ENCODE data around the gene MGAT4D.
A peak's percentile ranks its signal among the peaks of the same experiment; 100 is the strongest.
"Not testable (repeated sequence)": the region's sequence is repeated elsewhere in the genome, so short reads cannot be mapped to it uniquely, and the experiment has no call there.

MGAT4D gene

GRCh38 chr4:140497747-140498636 is at the start of gene MGAT4D:
Gene MGAT4D (minus strand): TSS chr4:140498293. CDS start chr4:140498222, 71 bp downstream.
- DNase-seq (ENCODE audit: low spot score) = peak; percentile 47

DNA sequence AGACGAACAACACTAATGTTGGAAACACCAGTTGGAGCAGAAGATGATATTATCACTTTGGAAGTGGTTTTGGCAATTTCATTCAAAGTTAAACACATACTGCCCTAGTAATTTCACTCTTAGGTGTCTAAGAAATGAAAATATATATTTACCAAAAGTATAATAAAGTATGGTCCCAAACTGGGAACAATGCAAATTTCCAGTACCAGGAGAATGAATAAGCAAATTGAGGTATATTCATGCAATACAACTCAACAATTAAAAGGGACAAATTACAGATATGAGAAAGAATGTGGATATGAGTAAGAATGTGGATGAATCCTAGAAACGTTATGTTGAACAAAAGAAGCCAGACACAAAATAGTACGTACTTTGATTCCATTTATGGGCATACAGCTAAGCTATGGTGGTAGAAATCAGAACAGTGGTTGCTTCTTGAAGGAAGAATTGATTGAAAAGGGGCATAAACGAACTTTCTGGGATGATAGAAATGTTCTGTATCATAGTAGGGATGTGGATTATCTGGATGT is 35.9 kb upstream of the MGAT4D start:
- DNase-seq (ENCODE audit: low spot score) = no peak

- DNase-seq (ENCODE audit: low spot score) = no peak
Measured at GRCh38 chr4:140529434-140529833, 31.3 kb upstream of the MGAT4D start.

DNA sequence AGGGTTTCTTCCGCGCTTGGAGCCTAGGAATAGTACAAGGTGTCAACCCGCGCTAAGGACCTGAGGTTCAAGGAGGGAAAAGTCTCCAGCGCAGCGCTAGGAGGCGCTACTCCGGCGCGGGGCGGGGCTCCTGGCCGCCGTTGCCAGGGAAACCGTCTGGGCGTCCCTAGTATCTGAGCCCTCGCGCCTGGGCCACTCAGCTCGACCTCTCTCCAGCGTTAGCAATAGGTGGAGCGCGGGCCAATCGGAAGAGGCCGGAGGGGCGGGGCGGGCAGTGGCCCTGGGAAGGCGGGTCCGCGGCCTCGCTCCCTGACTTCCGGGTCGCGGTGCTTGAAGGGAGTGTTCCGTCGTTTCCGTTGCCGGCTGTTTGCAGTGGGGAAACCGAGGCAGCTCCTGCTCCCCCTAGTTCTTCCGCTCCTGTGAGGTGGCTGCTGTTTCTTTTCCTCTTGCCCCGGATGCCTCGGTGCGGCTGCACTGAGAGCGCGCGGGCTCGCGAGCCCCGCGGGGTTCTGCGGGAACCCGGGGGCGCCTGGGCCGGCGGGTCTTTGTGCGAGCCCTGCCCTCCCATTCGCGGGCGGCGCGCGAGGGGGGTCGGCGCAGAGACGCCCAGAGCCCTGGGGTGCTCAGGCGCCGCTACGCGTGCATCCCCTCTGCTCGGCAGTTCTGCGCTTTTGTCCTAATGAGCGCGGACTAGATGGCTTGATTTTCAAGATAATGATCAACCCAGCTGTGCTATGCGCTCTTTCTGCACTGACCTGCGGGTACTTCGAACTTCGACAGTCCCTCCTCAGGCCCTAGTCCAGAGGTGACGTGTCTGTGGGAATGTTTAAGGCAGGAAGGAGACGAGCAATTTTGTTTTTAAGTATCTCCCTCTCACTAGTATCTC is 26.0 kb upstream of the MGAT4D start, which contains the start of gene ELMOD2:
Gene ELMOD2 (plus strand): TSS at position 312 of the 886 bp plus-strand sequence. CDS start 1,261 bp downstream, outside the sequence.
- peak; percentile 100 for DNase-seq (ENCODE audit: low spot score)

DNA sequence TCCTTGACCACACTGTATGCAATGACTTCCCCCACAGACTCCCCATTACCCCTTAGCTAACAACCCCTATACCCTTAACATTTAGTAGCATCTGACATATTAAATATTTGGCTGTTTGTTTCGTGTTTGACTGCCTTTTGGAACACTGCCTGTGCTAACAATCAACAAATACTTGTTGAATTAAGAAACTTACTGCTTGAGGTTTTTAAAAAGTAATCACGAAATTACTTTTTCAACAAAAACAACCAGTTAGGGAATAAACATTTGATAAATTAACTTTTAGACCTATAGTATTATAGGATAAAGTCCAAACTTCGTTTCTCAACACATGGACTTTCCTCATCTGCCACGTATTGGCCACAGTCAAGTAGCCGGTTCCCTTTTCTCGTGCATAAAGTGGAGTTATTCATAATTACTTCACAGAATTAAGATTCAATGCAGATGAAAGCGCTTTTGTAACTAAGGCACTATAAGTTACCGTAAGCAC is 25.3 kb upstream of the MGAT4D start:
- no peak for DNase-seq (ENCODE audit: low spot score)

GRCh38 chr4:140515423-140515822 is 17.3 kb upstream of the MGAT4D start:
- no peak for DNase-seq (ENCODE audit: low spot score)

DNA sequence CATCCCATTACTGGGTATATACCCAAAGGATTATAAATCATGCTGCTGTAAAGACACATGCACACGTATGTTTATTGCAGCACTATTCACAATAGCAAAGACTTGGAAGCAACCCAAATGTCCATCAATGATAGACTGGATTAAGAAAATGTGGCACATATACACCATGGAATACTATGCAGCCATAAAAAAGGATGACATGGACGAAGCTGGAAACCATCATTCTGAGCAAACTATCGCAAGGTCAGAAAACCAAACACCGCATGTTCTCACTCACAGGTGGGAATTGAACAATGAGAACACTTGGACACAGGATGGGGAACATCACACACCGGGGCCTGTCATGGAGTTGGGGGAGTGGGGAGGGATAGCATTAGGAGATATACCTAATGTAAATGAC is 15.7 kb upstream of the MGAT4D start:
- not testable (repeated sequence) for DNase-seq (ENCODE audit: low spot score)

- no peak for DNase-seq (ENCODE audit: low spot score)
Measured at GRCh38 chr4:140504261-140504660, 6.2 kb upstream of the MGAT4D start.

- no peak for DNase-seq (ENCODE audit: low spot score)
Measured at GRCh38 chr4:140499391-140499790, 1.3 kb upstream of the MGAT4D start.

- no peak for DNase-seq (ENCODE audit: low spot score)
Measured at GRCh38 chr4:140497405-140497746, 717 bp downstream of the MGAT4D start.

DNA sequence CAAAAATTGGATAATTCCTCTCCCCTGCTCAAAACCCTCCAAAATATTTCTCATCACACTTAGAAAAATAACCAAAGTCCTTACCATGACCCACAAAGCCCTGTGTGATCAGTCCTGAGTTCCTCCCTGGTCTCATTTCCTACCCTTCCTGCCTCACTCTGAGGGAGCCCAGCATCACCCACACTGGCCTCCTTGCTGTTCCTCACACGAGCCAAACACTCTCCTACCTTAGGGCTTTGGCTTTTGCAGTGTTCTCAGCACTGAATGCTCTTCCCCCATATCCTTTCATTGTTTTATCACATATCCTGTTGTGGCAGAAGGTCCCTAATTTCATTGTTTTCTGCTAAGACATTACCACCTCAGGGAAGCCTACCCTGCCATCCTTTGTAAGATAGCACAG is 12.2 kb downstream of the MGAT4D start:
- no peak for DNase-seq (ENCODE audit: low spot score)

DNA sequence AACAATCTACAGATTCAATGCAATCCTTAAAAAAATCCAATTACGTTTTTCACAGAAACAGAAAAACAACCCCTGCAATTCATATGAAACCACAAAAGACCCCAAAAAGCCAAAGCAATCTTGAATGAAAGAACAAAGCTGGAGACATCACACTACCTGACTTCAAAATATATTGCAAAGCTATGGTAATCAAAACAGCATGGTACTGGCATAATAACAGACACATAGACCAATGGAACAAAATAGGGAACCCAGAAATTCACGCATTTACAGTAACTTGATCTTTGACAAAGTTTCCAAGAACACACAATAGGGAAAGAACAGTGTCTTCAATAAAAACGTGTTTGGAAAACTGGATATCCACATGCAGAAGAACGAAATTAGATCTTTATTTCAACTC is 14.6 kb downstream of the MGAT4D start:
- no peak for DNase-seq (ENCODE audit: low spot score)

GRCh38 chr4:140472156-140472555 is 25.9 kb downstream of the MGAT4D start:
- DNase-seq (ENCODE audit: low spot score) = no peak

DNA sequence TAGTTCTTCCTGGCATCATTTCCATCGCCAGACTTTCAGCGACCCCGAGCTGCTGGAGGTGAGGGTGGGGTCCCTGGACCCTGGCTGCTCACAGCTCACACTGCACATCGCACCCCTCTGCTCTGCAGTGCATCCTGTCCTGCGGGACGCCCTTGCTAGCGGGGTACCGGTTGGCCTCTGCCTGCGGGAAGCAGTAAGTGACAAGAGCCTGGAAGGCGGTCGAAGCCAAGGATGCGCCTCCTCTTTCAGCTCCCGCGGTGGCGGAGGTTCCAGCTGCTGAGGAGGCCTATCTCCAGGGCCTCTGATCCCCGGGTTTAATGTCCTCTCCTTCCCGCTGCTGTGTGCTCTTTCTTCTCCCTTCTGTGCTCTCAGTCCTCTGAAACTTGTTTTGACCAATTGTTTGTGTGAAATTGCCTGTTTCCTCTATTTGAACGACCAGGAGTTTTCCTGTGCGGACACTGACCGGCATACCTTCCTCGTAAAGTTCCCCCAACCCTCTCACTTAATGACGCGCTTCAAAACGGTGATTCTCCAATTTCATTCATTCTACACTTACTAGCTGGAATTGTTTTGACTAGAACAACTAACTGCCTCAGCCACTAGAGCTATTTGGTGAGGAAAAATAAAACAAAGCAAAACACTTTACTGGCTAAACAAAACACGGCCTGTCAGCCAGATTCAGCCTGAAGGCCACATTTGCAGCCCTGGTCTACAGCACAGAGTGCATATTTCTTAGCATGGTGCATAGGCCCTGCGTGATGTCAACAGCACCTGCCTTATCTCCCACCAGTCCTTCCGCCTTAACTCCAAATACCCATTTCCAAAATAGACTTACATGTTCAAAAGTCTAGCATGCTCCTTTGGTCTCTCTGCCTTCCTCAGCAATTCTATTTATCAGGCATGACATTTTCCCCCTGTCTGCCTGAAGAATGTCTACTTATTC is 28.0 kb downstream of the MGAT4D start:
- DNase-seq (ENCODE audit: low spot score) = peak; percentile 13

GRCh38 chr4:140466146-140466545 is 31.9 kb downstream of the MGAT4D start:
- DNase-seq (ENCODE audit: low spot score) = no peak

- no peak for DNase-seq (ENCODE audit: low spot score)
Measured at GRCh38 chr4:140463614-140464013, 34.5 kb downstream of the MGAT4D start.

DNA sequence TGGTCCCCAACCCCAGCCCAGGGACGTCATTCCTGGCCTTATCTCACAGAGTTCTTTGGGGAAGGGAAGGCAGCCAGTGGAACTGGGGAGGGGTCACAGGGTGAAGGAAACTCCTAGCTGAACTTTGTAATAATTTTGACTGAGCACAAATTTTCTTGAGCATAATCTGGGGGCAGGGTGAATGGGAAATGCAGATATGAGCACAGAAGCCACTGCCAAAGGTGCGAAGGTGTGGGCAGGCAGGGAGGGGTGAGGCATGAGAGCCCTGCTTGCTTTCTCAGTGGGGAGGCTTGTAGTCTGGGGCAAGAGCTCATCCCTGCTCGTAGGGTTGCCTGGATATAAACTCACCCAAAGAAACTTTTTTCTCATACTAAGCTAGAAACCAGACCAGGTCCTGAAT is 34.9 kb downstream of the MGAT4D start:
- DNase-seq (ENCODE audit: low spot score) = no peak

GRCh38 chr4:140450352-140450751 is 47.7 kb downstream of the MGAT4D start:
- no peak for DNase-seq (ENCODE audit: low spot score)

DNA sequence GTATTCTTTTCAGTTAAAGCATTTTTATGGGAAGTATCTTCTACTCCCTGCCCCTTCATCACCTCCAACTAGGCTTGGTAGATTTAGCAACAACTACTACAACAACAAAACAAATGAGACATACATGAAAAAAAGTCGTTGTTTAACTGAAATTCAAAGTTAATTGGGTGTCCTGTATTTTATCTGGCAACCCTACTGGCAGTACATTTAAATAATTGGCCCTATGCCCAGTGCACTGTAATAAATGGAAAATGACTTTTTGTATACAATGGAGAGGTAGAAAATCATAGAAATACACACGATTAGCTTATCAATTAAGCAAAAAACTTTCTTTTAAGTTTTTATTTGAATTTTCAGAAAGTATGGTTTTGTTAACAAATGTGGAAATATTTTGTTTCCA is 49.3 kb downstream of the MGAT4D start:
- DNase-seq (ENCODE audit: low spot score) = no peak

- no peak for DNase-seq (ENCODE audit: low spot score)
Measured at GRCh38 chr4:140448162-140448561, 49.9 kb downstream of the MGAT4D start.

- DNase-seq (ENCODE audit: low spot score) = not testable (repeated sequence)
Measured at GRCh38 chr4:140444347-140444746, 53.7 kb downstream of the MGAT4D start.

Measured in AG20443 (cell line).